OCI-LY1 (cell line): Measurements from ENCODE around the gene GALNT5.

Experiments used
- CTCF ChIP-seq: fragments of 200-600 bp; sonication (generic), shearing (Covaris generic); IDR thresholded peaks from 2 replicates; pipeline ENCODE4 v1.5.1; 2017; ENCODE audit warnings: mild to moderate bottlenecking, antibody characterized with exemption, low read length, moderate library complexity, mixed read lengths
- EZH2 ChIP-seq: fragments of 200-600 bp; sonication (generic), shearing (Covaris generic); IDR thresholded peaks from 2 replicates; pipeline ENCODE4 v1.8.0; 2017; ENCODE audit warnings: borderline replicate concordance, mixed run types, mild to moderate bottlenecking, antibody characterized with exemption, low read length, moderate library complexity, mixed read lengths

- no peak for TF ChIP-seq CTCF
- TF ChIP-seq EZH2 = no peak
Measured at GRCh38 chr2:157265825-157266224, 8.3 kb downstream of the GALNT5 start.
